IMR-90 (cell line): Measurements from ENCODE around the gene KRTAP2-1.

Source experiments
- CTCF ChIP-seq: conservative IDR thresholded peaks from 2 replicates; pipeline ENCODE4 v1.5.1; 2012; ENCODE audit warnings: mild to moderate bottlenecking, low read depth, low read length, improper control_type of control experiment
- ELK1 ChIP-seq: fragments of 150-350 bp; IDR thresholded peaks from 2 replicates; pipeline ENCODE4 v1.6.1; 2016; ENCODE audit warnings: low read depth, mild to moderate bottlenecking, low read length, moderate library complexity, borderline replicate concordance
- MAZ ChIP-seq: IDR thresholded peaks from 2 replicates; pipeline ENCODE4 v1.6.1; 2012; ENCODE audit warnings: low read depth, mild to moderate bottlenecking, low read length, improper control_type of control experiment, moderate library complexity, borderline replicate concordance
- NFE2L2 ChIP-seq: fragments of 150-350 bp; IDR thresholded peaks from 2 replicates; pipeline ENCODE4 v1.6.1; 2016; ENCODE audit warnings: low read depth, mild to moderate bottlenecking, low read length
- POLR2A ChIP-seq: IDR thresholded peaks from 2 replicates; pipeline ENCODE4 v1.6.1; 2012; ENCODE audit warnings: mild to moderate bottlenecking, low read depth, low read length
- RAD21 ChIP-seq: IDR thresholded peaks from 2 replicates; pipeline ENCODE4 v1.6.1; 2012; ENCODE audit warnings: low read length, improper control_type of control experiment
- RFX5 ChIP-seq: IDR thresholded peaks from 2 replicates; pipeline ENCODE4 v1.8.0; 2012; ENCODE audit warnings: low read depth, mild to moderate bottlenecking, low read length, moderate library complexity
- SMC3 ChIP-seq: fragments of 150-350 bp; IDR thresholded peaks from 2 replicates; pipeline ENCODE4 v1.6.1; 2016; ENCODE audit warnings: low read depth, mild to moderate bottlenecking, antibody characterized with exemption, low read length, moderate library complexity
- USF2 ChIP-seq: fragments of 150-350 bp; IDR thresholded peaks from 2 replicates; pipeline ENCODE4 v1.6.1; 2017; ENCODE audit warnings: mild to moderate bottlenecking, antibody characterized with exemption, low read length, low read depth

GRCh38 chr17:41057547-41057946, 10.4 kb upstream of the KRTAP2-1 start:
- TF ChIP-seq RAD21 (no peak), CTCF (no peak), POLR2A (no peak), RFX5 (no peak), ELK1 (no peak), SMC3 (no peak), MAZ (no peak), NFE2L2 (no peak), USF2 (no peak)
